ENCODE data around the gene ZSWIM8.

Gene ZSWIM8

DNA sequence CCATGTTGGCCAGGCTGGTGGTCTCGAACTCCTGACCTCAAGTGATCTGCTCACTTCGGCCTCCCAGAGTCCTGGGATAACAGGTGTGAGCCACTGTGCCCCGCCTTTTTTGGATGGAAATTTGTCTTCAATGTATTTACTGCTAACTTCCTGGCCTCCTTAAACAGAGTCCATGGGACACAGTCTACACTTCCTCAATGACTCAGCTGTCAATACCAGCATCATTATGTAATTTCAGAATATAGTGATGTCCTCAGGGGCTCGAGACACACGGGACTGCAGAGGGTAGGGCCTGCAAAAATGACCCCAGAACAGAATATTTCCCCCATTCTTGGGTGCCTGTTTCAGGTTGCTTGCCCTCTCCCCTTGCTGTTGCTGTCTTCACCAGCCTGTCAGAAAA, 57.9 kb downstream of the ZSWIM8 start:
- TF ChIP-seq SPI1 (IDR thresholded peaks at IDR 0.05; ENCODE audit: low read depth, low read length) (no peak), POLR2AphosphoS5 (IDR thresholded peaks at IDR 0.05; ENCODE audit: low read depth, low read length) (no peak), TAF1 (IDR thresholded peaks at IDR 0.05; ENCODE audit: low read depth, low read length) (no peak), PAX5 (IDR thresholded peaks at IDR 0.05; ENCODE audit: insufficient read depth, low read length, severe bottlenecking) (no peak), POU2F2 (IDR thresholded peaks at IDR 0.05; ENCODE audit: low read depth, low read length) (no peak)
- no peak for DNase-seq (ENCODE audit: insufficient read length, low spot score)
- no peak for FAIRE-seq

DNA sequence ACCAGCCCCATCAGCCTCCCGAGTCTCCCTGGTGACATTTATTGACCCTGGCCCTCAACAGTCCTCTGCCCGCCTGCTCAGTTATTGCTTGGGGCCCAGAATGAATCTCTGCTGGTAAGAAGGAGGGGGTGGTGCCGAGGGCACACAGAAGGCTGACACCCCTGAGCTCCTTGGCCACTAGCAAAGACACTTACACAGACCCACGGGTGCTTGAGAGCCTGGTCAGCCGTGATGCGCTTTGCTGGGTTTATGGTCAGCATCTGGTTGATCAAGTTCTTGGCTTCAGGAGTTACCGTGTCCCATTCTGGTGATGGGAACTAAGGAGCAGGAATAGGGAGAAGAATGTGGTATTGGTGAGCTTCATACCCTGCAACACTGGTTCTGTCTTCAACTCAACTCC, 61.6 kb downstream of the ZSWIM8 start:
- no peak for DNase-seq (ENCODE audit: insufficient read length, low spot score)
- TF ChIP-seq POLR2A (IDR thresholded peaks at IDR 0.05; ENCODE audit: low read depth, low read length), result no peak
- FAIRE-seq, result no peak

DNA sequence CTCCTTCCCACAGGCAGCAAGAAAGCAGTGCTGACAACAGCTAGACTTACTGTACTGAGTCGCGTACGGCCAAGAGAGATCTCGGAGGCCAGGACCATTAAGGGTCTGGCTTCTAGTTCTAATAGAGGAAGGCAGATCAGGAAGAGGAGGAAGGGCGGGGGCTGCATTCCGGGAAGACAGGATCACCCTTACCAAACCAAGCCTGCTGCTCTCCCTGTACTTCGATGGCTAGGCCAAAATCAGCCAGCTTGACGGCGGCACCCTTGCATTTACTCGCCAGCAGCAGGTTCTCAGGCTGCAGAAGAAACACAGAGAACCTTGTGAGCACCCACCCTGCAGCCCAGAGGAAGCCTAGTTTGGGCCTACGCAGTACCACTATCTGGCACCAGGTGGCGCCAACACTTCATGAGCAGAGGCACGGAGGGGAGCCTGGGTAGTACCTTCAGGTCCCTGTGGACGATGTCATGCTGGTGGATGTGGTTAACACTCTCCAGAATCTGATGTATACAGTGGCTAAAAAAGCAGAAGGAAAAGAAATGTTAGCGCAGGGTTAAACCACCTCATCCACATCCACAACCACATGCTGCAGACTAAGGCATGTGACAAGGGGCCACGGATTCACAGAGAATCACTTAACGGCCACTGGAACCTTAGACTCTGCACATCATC, 63.5 kb downstream of the ZSWIM8 start:
- no peak for TF ChIP-seq POLR2AphosphoS5 (IDR thresholded peaks at IDR 0.05; ENCODE audit: low read depth, low read length)
- no peak for TF ChIP-seq TAF1 (IDR thresholded peaks at IDR 0.05; ENCODE audit: low read depth, low read length)
- peak; percentile 76; the same call in 1 of the 2 replicates for TF ChIP-seq POU2F2 (IDR thresholded peaks at IDR 0.05; ENCODE audit: low read depth, low read length)
- TF ChIP-seq SPI1 (IDR thresholded peaks at IDR 0.05; ENCODE audit: low read depth, low read length), result 0 out of 2 replicates have a peak, but pooled peaks have one; percentile 12
- no peak for TF ChIP-seq POLR2A (IDR thresholded peaks at IDR 0.05; ENCODE audit: low read depth, low read length)
- TF ChIP-seq PAX5 (IDR thresholded peaks at IDR 0.05; ENCODE audit: insufficient read depth, low read length, severe bottlenecking), result no peak
- FAIRE-seq (peak; percentile 99), DNase-seq (ENCODE audit: insufficient read length, low spot score) (peak; percentile 85)

DNA sequence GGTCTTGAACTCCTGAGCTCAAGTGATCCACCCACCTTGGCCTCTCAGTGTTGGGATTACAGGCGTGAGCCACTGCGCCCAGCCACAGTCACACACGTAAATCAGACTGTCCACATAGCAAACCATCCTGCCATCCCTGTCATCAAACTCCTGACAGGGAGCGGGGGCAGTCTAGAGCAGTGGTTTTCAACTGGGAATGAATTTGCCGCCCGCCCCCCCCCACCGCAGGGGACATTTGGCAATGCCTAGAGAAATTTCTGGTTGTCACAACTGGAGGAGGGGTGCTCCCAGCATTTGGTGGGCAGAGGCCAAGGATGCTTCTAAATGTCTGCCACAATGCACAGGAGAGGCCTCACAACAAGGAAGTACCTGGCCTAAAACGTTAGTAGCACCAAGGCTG, 64.8 kb downstream of the ZSWIM8 start:
- no peak for FAIRE-seq
- no peak for DNase-seq (ENCODE audit: insufficient read length, low spot score)
- TF ChIP-seq SPI1 (IDR thresholded peaks at IDR 0.05; ENCODE audit: low read depth, low read length), result no peak
- no peak for TF ChIP-seq TAF1 (IDR thresholded peaks at IDR 0.05; ENCODE audit: low read depth, low read length)
- TF ChIP-seq POLR2A (IDR thresholded peaks at IDR 0.05; ENCODE audit: low read depth, low read length), result no peak
- no peak for TF ChIP-seq POLR2AphosphoS5 (IDR thresholded peaks at IDR 0.05; ENCODE audit: low read depth, low read length)
- no peak for TF ChIP-seq PAX5 (IDR thresholded peaks at IDR 0.05; ENCODE audit: insufficient read depth, low read length, severe bottlenecking)
- no peak for TF ChIP-seq POU2F2 (IDR thresholded peaks at IDR 0.05; ENCODE audit: low read depth, low read length)

DNA sequence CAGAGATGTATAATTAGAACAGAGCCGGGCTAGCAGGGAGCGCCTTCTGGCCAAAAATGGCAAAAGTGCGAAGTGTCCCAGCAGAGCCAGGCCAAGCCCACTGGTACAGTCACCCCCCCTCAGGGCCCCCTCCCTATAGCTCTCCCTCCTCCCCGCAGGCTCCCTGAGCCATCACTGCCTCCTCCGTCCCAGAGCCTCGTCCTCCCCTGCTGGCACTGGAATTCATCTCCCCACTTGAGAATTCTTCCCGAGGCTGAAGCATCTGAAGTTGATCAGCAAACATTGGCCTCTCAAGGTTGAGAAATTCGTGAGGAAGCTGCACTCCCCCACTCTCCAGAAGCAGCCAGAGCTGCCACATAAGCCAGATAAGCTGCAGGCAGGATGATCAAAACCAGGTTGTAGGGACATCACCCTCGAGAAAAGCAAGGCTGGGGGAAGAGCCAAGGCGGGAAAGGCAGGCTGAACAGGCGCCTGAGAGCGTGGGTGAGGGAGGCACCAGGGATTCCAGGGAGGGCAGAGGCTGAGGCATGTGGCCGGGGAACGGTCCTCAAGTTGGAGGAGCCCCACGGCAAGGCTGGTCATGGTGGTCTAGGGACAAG, 65.6 kb downstream of the ZSWIM8 start:
- no peak for FAIRE-seq
- TF ChIP-seq POLR2A (IDR thresholded peaks at IDR 0.05; ENCODE audit: low read depth, low read length) (no peak), POLR2AphosphoS5 (IDR thresholded peaks at IDR 0.05; ENCODE audit: low read depth, low read length) (no peak), POU2F2 (IDR thresholded peaks at IDR 0.05; ENCODE audit: low read depth, low read length) (no peak), SPI1 (IDR thresholded peaks at IDR 0.05; ENCODE audit: low read depth, low read length) (no peak), PAX5 (IDR thresholded peaks at IDR 0.05; ENCODE audit: insufficient read depth, low read length, severe bottlenecking) (no peak)
- DNase-seq (ENCODE audit: insufficient read length, low spot score), result no peak

All from GM12891 (cell line).